ENCODE measurements around the gene MDM2.

DNA sequence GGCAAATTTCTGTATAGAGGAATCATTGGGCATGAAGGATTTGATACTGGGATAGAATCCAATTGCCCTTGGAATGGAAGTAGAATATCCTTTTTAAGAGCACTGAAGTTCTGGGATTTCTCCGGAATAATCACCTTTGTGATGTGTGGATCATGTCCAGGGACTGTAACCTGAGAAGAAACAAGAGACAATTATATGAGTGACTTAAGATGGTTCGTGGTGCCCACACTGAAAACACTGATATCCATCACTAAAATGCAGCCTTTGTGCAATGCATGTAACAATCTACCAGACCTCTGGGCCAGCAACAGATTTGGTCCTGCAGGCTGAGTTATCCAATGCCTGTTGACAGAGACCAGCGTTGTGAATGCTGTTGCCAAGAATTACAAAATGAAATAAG is 48.5 kb downstream of the MDM2 start:
- TF ChIP-seq POLR2A (IDR thresholded peaks at IDR 0.05) (no peak), CTCF (IDR thresholded peaks at IDR 0.05) (no peak)
